SK-N-SH (cell line): ENCODE results near the gene RAB4B.
"Not testable (repeated sequence)": the region's sequence is repeated elsewhere in the genome, so short reads cannot be mapped to it uniquely, and the experiment has no call there.

ENCODE experiments used
- EP300 ChIP-seq, 2 experiments: IDR thresholded peaks; 2 replicates each; pipeline versions ENCODE4 v1.4.0 to v1.6.1; 2012; ENCODE audit warnings: borderline replicate concordance in 1 of 2, low read depth in 1 of 2, low read length in 1 of 2
- FOXM1 ChIP-seq: IDR thresholded peaks from 2 replicates; pipeline ENCODE4 v1.4.0; 2012; ENCODE audit warnings: low read depth, mild to moderate bottlenecking
- JUND ChIP-seq: IDR thresholded peaks from 2 replicates; pipeline ENCODE4 v1.4.0; 2012
- NFIC ChIP-seq: IDR thresholded peaks from 2 replicates; pipeline ENCODE4 v1.4.0; 2012; ENCODE audit warnings: borderline replicate concordance
- POLR2AphosphoS5 ChIP-seq: IDR thresholded peaks from 2 replicates; pipeline ENCODE4 v1.6.1; 2012; ENCODE audit warnings: low read depth, low read length
- RCOR1 ChIP-seq: fragments of 150-350 bp; IDR thresholded peaks from 2 replicates; pipeline ENCODE4 v1.6.1; 2017; ENCODE audit warnings: antibody characterized with exemption, low read length
- SIN3A ChIP-seq: IDR thresholded peaks from 2 replicates; pipeline ENCODE4 v1.6.1; 2012; ENCODE audit warnings: low read depth, mild to moderate bottlenecking, low read length, moderate library complexity, borderline replicate concordance
- SMC3 ChIP-seq: IDR thresholded peaks from 2 replicates; pipeline ENCODE4 v1.6.1; 2012; ENCODE audit warnings: low read depth, low read length, improper control_type of control experiment
- TEAD4 ChIP-seq: IDR thresholded peaks from 2 replicates; pipeline ENCODE4 v1.4.0; 2012; ENCODE audit warnings: mild to moderate bottlenecking, borderline replicate concordance; ENCODE audit not compliant: insufficient read depth
- YY1 ChIP-seq: IDR thresholded peaks from 2 replicates; pipeline ENCODE4 v1.4.0; 2012; ENCODE audit warnings: low read depth, mild to moderate bottlenecking
- TF ChIP-seq, protein P1 (sequence below): IDR thresholded peaks from 2 replicates; pipeline ENCODE4 v1.6.1; 2012; ENCODE audit warnings: mild to moderate bottlenecking, low read depth, low read length, moderate library complexity
- TF ChIP-seq, protein P2 (sequence below): fragments of 150-350 bp; IDR thresholded peaks from 2 replicates; pipeline ENCODE4 v1.6.1; 2017; ENCODE audit warnings: antibody characterized with exemption, low read length, low read depth, borderline replicate concordance
- TF ChIP-seq, protein P3 (sequence below): fragments of 200-600 bp; sonication (generic); IDR thresholded peaks from 2 replicates; pipeline ENCODE4 v1.6.1; 2017; ENCODE audit warnings: antibody characterized with exemption, mild to moderate bottlenecking, moderate library complexity

DNA sequence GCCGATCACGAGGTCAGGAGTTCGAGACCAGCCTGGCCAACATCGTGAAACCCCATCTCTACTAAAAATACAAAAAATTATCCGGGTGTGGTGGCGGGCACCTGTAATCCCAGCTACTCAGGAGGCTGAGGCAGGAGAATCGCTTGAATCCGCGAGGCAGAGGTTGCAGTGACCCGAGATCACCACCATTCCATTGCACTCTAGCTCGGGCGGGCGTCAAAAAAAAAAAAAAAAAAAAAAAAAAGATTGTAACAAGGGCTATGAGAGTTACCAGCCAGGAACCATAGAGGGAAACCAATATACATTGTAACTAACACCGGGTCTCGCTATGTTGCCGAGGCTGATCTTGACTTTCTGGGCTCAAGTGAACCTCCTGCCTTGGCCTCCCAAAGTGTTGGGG, 45.7 kb upstream of the RAB4B start:
- not testable (repeated sequence) for TF ChIP-seq YY1; JUND; RCOR1; EP300 (IDR thresholded peaks at IDR 0.05; ENCODE audit: borderline replicate concordance in 1 of 2, low read depth in 1 of 2, low read length in 1 of 2); POLR2AphosphoS5; FOXM1; SIN3A; NFIC; TEAD4; SMC3
- TF ChIP-seq, protein P1, sequence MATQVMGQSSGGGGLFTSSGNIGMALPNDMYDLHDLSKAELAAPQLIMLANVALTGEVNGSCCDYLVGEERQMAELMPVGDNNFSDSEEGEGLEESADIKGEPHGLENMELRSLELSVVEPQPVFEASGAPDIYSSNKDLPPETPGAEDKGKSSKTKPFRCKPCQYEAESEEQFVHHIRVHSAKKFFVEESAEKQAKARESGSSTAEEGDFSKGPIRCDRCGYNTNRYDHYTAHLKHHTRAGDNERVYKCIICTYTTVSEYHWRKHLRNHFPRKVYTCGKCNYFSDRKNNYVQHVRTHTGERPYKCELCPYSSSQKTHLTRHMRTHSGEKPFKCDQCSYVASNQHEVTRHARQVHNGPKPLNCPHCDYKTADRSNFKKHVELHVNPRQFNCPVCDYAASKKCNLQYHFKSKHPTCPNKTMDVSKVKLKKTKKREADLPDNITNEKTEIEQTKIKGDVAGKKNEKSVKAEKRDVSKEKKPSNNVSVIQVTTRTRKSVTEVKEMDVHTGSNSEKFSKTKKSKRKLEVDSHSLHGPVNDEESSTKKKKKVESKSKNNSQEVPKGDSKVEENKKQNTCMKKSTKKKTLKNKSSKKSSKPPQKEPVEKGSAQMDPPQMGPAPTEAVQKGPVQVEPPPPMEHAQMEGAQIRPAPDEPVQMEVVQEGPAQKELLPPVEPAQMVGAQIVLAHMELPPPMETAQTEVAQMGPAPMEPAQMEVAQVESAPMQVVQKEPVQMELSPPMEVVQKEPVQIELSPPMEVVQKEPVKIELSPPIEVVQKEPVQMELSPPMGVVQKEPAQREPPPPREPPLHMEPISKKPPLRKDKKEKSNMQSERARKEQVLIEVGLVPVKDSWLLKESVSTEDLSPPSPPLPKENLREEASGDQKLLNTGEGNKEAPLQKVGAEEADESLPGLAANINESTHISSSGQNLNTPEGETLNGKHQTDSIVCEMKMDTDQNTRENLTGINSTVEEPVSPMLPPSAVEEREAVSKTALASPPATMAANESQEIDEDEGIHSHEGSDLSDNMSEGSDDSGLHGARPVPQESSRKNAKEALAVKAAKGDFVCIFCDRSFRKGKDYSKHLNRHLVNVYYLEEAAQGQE: not testable (repeated sequence)
- TF ChIP-seq, protein P2, sequence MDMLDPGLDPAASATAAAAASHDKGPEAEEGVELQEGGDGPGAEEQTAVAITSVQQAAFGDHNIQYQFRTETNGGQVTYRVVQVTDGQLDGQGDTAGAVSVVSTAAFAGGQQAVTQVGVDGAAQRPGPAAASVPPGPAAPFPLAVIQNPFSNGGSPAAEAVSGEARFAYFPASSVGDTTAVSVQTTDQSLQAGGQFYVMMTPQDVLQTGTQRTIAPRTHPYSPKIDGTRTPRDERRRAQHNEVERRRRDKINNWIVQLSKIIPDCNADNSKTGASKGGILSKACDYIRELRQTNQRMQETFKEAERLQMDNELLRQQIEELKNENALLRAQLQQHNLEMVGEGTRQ: not testable (repeated sequence)
- TF ChIP-seq, protein P3, sequence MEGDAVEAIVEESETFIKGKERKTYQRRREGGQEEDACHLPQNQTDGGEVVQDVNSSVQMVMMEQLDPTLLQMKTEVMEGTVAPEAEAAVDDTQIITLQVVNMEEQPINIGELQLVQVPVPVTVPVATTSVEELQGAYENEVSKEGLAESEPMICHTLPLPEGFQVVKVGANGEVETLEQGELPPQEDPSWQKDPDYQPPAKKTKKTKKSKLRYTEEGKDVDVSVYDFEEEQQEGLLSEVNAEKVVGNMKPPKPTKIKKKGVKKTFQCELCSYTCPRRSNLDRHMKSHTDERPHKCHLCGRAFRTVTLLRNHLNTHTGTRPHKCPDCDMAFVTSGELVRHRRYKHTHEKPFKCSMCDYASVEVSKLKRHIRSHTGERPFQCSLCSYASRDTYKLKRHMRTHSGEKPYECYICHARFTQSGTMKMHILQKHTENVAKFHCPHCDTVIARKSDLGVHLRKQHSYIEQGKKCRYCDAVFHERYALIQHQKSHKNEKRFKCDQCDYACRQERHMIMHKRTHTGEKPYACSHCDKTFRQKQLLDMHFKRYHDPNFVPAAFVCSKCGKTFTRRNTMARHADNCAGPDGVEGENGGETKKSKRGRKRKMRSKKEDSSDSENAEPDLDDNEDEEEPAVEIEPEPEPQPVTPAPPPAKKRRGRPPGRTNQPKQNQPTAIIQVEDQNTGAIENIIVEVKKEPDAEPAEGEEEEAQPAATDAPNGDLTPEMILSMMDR: not testable (repeated sequence)
